Measurements from ENCODE around the gene MYO7B.

MYO7B gene

DNA sequence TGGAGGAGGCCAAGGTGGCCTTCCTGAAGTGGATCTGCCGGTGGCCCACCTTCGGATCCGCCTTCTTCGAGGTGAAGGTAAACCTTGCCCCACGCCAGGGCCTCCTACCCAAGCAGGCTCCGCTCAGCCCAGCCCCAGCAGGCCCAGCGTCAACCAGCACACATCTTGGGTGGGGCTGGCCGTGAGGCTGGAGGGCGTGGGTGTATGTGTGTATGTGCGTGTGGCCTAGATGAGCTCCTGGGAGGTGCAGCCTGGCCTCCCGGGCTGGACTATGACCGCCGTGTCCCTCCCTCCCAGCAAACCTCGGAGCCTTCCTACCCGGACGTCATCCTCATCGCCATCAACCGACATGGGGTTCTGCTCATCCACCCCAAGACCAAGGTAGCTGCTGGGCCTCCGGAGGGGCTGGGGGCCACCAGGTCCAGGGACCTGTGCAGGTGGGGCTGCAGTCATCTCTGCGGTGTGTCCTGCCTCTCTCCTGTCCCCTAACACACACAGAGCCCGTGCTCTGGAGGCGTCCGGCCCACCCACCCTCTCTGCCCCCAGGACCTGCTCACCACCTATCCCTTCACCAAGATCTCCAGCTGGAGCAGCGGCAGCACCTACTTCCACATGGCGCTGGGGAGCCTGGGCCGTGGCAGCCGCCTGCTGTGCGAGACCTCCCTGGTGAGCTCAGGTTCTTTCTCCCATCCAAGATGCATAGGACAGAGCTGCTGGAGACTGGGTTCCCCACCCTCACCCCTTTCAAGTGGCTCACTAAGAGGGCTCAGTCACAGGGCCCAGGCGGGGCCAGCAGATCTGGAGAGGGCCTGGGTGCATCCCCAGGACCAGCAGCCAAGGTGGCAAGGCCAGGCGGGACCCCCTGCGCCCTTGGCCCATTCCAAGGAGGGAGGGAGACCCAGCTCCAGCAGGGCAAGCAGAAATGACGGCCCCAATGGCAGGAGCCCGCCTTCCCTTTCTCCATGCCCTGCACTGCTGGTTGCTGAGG, 101.1 kb downstream of the MYO7B start:
- no peak for DNase-seq (ENCODE audit: low read depth)

DNA sequence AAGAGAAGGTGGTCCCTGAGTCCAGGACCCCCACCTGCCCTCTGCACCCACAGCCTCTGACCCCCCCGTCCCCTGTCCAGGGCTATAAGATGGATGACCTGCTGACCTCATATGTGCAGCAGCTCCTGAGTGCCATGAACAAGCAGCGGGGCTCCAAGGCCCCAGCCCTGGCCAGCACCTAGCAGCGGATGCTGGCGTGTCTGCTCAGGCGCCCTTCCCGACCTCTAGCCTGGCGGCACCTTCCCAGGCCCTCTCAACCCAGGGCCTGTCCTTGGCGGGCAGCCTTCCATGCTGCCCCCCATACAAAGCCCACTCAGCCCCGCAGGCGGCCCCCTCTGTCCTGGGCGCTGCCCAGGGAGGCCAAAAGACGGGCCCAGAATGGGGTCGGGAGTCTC, 101.8 kb downstream of the MYO7B start:
- no peak for DNase-seq (ENCODE audit: low read depth)

DNA sequence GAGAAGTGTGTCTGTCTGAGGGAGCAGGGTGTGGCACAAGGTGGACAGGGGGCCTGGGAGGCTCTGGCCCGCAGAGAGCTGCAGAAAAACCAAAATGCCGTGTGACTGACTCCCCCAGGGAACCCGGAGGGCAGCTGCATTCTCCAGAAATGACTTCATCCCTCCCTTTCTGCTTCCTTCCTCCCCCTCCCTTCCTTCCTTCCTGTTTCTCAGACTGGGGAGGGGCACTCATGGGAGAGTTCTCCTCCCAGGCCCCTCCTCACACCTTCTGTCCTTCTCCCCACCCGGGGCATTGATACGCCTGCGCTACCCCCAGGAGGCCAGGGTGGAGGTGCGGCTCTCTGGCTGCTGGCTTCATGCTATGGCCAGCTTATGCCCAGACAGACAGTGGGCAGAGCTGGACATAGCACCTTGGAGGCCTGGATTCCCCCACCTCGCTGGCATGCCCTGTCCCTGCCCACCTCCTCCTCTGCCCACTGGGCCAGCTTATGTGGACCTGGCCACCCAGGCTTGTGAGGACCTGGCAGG, 102.3 kb downstream of the MYO7B start:
- DNase-seq (ENCODE audit: low read depth), result peak; percentile 78

DNA sequence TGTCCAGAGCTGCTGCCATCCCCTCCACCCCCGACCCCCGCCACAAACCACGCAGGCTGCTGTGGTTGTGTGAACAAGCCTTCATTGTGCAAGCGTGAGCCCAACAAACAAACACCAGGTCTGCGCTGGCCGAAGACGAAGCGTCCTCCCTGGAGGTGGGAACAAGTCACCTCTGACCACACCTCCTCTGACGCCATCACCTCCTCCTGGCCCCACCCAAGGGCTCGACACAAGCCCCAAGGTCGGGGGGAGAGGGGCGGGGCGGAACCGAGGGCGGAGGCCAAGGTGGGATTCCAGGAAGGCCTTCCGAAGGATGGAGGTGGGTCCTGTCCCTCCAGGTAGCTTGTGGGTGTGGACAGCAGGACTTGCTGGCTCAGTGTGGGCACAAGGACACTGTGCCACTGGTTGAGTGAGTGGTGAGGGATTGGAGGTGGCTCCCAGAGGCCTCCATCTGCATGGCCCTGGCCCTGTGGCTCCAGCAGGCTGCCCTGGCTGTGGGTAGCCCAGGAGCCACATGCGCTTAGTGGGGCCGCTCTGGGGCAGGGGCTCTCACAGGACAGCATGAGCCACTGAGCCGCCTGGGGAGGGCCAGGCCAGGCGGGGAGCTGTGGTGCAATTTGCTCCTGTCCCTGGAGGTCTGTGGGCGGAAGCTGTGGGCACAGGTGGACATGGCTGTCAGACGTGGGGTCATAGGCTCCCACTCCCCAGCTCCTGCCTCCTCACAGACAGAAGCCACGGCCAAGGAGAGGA, 103.1 kb downstream of the MYO7B start:
- DNase-seq (ENCODE audit: low read depth), result peak; percentile 59

DNA sequence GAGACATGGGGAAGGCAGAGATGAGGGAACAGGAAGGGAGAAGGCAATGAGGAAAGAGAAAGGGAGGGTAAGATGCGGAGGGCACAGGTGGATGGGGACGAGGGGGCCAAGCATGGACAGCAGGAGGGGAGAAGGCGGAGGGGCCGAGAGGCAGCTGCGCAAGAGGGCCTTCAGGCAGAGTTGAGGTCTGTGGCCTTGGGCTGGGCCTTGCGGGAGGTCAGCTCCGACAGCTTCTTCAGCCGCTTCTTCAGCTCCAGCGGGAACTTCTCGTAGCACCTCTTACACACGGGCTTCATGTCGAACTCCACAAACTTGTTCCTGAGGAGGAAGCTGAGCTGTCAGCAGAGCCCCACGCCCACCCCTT, 103.6 kb downstream of the MYO7B start:
- DNase-seq (ENCODE audit: low read depth), result no peak

DNA sequence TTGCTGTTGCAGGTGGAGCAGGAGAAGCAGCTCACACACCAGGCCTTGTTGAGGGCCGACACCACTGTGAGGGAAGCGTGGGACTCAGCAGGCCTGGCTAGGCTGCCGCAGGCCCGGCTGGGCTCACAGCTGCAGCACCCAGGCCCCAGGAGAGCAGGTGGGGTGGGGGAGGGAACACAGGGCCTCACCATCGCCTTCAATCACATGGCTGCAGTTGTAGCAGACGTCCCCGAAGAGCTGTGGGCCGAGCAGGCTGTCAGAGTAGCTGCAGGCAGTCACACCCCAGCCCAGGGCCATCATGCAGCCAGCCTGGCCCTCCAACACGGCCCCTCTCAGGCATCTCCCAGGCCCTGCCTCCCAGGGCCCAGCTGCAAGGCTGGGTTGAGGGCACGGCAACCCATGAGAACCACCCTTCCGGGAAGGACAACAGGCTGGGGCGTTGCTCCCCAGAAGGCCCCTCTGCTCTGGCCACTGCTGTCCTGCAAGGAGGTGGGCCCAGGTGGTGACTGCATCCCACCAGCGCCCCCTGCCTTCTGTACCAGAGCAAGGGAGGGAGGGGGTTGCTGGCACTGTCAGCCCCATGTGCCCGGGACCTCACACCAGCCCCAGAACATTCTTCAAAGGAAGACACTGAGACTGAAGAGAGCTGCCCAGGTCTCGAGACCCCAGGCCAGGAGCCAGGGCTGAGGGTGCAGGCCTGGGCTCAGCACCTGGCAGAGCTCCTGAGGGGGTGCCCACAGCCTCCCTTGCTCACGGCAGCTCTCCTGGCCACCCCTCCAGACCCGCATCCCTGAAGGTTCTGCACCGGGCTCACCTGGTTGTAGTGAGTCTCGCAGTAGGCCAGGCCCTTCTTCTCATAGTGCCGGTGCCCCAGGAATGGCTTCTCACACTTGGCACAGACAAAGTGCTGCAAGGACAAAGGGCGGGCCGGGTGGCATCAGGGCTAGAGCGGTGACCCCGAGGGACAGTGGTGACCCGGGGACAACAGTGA, 104.9 kb downstream of the MYO7B start:
- no peak for DNase-seq (ENCODE audit: low read depth)

DNA sequence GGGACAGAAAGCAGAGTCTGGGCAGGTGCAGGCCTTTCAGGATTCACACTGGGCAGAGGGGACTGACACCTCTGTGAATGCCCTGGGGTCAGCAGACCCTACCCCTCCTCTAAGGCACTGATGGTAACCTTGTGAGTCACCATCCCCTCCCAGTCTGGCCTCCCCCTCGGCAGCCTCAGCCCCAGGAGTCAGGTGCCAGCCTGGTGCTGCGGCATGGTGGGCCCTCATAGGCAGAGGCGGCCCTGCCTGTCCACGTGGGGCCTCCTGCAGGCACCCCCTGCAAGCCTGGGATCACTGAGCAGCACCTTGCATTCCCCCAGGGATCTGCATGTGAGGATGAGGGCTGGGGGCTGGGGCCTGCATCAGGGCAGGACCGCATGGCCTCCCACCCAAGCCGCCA, 105.7 kb downstream of the MYO7B start:
- no peak for DNase-seq (ENCODE audit: low read depth)

DNA sequence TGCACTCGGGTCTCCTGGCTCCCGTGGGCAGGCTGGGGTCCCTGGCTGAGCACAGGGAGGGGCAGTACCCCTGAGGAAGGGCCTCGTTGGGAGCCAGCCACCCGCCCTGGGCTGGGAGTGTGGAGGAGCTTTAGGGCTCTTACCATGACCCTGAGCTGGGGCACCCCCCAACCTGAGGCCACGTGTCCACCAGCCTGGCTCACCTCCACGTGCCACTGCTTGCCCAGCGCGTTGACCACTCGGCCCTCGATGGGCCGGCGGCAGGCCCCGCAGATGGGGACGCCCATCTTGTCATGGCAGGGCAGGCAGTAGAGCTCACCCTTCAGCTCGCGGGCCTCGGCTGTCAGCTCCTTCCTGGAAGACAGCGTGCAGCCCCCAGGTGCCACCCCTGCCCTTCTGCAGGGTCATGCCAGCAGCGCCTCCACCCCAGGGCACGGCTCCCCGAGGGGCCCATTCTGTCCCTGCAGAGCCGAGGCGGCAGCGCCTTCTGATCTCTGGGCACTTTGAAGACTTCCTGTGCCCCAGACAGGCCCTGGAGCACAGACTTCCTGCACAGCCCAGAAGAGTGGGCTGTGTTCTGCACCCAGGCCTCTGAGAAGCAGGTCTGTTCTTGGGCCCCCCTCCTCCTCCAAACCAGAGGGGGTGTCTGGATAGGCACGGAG, 106.5 kb downstream of the MYO7B start:
- no peak for DNase-seq (ENCODE audit: low read depth)

DNA sequence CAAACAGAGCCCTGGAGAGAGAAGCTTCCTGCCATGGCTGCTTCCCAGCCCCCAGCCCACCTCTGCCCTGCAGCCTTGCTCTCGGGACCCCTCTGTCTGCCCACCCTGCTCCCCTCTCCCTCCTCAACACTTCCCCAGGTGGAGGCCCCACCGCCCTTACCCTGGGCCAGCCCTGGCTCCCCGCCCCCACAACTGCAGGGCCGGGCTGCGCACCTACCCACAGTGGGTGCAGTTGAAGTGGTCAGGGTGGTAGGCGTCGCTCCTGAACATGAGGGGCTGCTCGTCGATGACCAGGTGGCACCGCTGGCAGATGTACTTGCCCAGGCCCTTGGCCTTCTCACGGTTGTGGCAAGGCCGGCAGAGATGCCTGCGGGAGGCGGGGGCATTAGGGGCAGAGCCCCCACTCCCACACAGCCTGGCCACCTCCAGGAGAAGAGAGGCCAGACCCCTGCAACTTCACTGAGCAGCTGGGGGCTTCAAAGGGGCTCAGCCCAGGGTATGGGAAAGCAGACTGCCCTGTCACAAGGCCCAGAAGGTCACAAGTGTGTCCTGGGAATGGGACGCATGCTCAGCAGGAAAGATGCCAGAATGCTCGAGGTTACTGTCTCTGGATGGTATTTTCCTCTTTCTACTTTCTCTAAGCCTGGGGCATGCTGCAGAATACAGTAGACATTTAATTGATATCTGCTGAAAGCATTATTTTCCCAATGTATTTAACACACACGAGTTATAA, 107.4 kb downstream of the MYO7B start:
- DNase-seq (ENCODE audit: low read depth), result no peak

DNA sequence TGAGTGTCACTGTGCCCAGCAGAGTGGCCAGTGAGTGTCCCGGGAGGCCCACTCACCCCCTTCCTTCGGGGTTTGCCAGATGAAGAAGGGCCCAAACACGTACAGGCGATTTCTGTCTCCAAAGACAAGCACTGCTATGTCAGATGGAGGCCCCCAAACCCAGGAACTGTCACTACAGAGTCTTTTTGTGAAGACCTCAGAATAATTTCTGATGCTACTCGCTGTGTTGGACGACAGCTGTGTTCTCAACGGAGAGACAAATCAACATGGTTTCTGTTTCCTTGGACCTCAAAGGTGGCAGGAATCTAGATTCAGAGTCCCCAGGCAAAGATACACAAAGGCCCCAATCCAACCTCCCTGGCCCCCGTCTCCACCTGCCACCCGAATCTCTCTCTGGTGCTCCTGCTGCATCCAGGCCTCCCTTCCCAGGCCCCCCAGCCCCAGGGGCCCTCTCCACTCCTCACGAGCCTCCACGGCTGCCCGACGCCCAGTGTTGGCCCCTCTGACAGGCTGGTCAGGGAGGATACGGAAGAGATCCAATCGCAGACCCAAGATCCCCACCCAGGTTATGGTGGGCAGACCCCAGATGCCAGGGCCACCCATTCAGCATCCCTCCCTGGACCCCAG, 108.1 kb downstream of the MYO7B start:
- no peak for DNase-seq (ENCODE audit: low read depth)

DNA sequence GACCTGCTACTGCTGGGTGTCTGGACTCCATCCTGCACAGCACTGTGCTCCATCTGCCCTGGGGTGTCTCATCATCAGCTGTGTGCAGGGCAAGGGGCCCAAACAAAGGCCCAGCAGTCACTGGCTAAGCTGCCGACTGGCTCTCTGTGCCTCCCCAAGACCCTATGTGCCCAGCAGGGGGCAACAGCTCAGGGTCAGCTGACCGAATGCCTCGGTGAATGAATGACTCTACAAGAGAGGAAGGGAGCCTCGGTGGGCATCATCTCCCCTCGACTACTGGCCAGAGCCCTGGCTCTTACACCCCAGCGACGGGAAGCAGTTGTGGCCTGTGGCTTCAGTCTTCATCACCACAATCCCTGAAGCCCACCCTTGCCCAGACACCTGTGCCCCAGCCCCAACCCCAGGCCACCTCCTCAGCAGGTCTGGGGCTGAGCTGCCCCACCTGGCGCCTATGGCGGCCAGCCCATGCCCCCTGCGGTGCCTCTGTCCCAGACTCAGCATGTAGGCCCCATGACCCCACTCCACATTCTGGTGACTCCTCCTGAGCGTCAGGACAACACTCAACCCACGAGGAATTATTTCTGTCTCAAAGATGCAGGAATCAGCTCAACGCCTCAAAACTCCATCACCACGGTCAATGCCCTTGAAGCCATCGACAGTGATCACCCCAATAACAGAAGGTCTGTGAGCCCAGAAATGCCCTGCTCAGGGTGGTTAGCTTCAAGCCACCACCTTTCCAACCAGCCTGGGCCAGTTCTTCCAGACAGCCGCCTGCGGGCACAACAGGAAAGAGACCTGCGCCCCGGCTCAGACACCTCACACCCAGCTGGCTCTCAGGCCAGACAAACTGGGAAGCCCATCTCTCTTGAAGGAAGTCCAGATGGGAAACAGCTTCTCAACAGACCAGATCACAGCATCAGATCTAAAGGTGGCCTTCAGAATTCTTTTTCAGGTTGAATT, 108.9 kb downstream of the MYO7B start:
- DNase-seq (ENCODE audit: low read depth), result no peak

DNA sequence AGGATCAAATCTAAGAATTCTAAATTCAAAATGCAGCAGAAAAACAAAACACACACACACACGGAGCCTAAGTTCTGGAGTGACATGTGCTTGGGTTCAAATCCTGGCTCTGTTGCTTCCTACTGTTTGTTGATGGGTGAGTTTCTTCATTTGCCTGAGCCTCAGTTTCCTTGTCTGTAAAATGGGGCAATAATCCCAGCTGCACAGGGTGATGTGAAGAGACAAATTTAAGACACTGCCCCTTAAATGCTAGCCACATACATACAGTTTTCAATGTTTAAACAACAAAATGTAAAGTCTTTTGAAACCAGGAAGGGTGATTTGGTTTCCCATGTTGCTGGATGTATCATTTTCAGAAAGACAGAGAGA, 109.5 kb downstream of the MYO7B start:
- DNase-seq (ENCODE audit: low read depth), result no peak

DNA sequence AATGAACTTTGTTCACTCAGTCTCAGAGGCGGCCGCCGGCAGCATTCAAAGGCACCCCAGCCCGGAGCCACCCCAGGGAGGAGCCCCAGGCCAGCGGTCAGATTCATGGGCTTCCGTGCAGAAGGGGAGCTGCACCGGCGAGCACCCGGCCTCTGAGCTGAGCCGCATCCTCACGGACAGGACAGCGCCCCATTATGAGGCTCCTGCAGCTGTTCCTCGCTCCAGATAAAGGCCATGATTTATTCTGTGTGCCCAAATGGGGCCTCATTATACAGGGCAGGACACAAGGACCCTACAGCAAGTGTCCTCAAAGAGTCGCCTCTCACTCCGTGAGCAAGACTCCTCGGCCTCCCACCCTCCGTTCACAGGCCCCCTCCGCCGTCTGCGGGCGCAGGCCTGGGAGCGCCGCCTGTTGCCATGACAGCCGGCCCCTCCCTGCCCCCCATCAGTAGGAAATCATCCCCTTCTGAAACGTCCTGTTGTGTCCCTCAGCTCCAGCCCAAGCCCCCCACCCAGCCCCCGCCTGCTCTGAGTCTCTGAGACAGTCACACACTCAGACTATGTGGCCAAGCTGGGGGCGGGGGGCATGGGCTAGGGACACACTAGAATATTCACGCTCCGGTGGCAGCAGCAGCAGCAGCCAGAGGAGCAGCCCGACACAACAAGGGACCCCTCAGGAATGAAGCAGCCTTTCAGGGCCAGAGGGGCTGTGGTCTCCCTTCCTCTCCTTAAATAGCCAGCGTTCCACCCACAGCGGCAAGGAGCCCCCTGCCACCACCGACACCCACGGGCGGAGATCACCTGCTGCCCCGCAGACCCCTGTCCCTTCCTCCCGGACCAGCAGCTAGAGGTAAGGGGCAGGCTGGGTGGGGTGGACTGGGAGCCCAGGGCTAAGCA, 110.2 kb downstream of the MYO7B start, which contains the start of gene GPR17:
GPR17 (plus strand) TSS at position 759 of the 897 bp plus-strand sequence. CDS start 4,583 bp downstream, outside the sequence.
- no peak for DNase-seq (ENCODE audit: low read depth)

DNA sequence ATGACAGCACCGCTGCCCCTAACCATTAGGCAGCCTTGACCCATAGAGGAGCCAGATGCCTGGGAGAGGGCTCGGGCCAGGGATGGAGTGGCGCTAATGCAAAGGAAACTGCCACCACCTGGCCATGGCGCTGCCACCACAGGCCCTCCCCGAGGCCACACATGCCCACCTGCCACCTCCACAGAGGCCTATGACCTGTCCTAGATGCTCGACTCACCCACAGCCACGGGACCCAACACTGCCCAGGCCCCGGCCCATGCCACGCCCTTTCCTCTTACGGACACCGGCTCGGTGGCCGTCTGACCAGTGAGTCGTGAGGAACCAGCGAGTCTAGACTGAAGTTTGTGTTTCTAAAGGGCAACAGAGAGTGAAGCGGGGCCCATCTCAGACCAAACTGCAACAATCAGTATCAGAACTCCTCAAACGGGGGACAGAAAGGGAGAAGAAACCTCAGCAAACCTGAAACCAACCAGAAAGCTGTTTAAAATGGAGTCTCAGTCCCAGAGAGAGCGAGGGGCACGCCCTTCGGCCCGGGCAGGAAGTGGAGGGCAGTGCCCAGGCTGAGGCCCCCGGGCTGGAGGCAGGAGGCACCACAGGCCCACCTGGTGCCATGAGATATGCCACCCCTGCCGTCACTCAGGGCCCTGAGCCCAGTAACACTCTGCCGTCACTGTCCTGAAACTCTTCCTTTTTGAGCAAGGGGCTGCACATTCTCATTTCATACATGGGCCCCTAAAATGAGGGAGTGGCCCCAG, 111.2 kb downstream of the MYO7B start:
- no peak for DNase-seq (ENCODE audit: low read depth)

DNA sequence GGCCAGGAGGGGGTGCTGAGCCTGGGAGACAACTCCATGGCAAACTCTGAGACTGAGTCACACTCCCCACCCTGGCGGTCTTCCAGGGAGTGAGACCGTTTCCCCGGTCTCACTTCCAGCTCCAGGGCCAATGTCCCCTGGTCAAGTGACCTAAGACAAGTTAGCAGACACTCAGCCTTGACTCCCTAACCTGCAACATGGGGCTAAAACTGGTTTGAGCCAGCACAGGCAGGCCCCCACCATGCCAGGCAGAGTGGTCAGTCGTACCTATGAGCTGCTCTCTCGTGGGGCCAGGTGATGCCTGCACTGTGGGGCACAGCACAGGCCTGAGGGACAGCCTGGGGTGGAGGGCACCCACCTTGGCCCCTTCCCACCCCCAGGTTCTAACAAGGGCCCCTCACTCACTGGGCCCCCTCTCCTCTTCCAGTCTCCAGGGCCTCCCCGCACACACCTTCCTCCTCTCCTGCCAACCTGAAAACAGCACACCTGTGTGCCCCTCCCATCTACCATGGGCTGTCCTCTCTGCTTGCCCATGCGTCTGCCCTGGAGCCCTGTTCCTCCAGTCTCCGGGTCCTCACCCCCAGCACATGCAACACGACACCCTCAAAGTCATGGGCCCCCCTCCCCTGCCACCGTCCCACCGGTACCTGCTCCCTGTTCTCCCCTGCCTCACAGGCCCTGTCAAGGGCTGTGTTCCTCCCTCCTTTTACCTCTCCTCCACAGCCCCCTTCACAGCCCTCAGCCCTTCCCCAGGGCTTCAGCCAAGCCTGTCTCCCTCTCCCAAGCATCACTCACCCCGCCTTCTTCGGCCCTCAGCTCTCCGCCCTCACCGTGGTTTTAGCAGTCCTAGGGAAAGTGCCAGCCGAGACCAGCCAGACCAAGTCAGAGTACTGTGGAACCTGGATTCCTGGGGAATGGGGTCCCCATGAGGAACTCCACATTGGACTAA, 112.0 kb downstream of the MYO7B start:
- no peak for DNase-seq (ENCODE audit: low read depth)

DNA sequence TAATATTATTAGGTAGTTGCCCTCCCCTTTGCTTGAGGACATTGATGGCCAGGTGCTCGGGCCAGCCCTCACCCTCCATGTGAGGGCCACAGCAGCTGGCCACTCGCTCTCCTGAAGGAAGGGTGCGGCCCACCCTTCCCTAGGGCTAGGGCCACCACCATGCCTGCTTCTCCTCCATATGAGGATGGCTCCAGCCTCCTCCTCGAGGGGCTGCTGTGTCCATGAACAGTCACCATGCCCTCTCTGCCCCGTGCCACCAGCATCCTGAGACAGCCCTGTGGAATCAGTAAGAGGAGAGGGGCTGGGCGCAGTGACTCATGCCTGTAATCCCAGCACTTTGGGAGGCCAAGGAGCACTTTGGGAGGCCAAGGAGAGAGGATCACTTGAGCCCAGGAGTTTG, 112.8 kb downstream of the MYO7B start:
- DNase-seq (ENCODE audit: low read depth), result no peak

Measured in amniotic epithelial cell (primary cell).